IMR-90 (cell line): ENCODE results near the gene ZKSCAN1. TPM values are rescaled to one million over a fixed set of nuclear protein-coding genes. Genes with fewer than 3 reads are reported as not detected.

Source experiments
- polyA plus RNA-seq, 3 experiments: library from polyadenylated mRNA; depleted of rRNA; stranded (reverse); fragments of >200 nt; gene quantifications; 2 replicates each; pipeline ENCODE4 v1.2.3, GENCODE V29; 2012; ENCODE audit warnings: low replicate concordance in 1 of 3
- total RNA-seq: library from RNA; depleted of rRNA; stranded (reverse); fragments of >200 nt; gene quantifications from 2 replicates; pipeline ENCODE4 v1.2.3, GENCODE V29; 2012; rRNA removed

Gene ZKSCAN1
- total and polyA plus RNA-seq, 2 of the 4 experiments (the other 2 are of a cell fraction), result 13.7 to 40.7 TPM

Other genes with a start within 250 kb of the ZKSCAN1 start
- not detected in 2 replicates for gene CYP3A4, start 231.4 kb upstream of the ZKSCAN1 start, total RNA-seq
- gene CYP3A4, start 231.4 kb upstream of the ZKSCAN1 start, polyA plus RNA-seq (2012; rRNA removed), result not detected in 2 replicates
- not detected in 2 replicates for gene CYP3A43, start 187.6 kb upstream of the ZKSCAN1 start, total RNA-seq
- gene CYP3A43, start 187.6 kb upstream of the ZKSCAN1 start, polyA plus RNA-seq (2012; rRNA removed), result not detected in 2 replicates
- gene OR2AE1, start 138.6 kb upstream of the ZKSCAN1 start, total RNA-seq, result 0.18 TPM in 1 of 2 replicates, not detected in the other
- 0.17 TPM in 1 of 2 replicates, not detected in the other for gene OR2AE1, start 138.6 kb upstream of the ZKSCAN1 start, polyA plus RNA-seq (2012; rRNA removed)
- 10.6 and 15.3 TPM in 2 replicates for gene TRIM4, start 96.1 kb upstream of the ZKSCAN1 start, total RNA-seq
- gene TRIM4, start 96.1 kb upstream of the ZKSCAN1 start, polyA plus RNA-seq (2012; rRNA removed), result 11.5 and 13.4 TPM in 2 replicates
- not detected in 2 replicates for gene GJC3, start 86.0 kb upstream of the ZKSCAN1 start, total RNA-seq
- not detected in 2 replicates for gene GJC3, start 86.0 kb upstream of the ZKSCAN1 start, polyA plus RNA-seq (2012; rRNA removed)
- not detected in 2 replicates for gene AZGP1, start 39.6 kb upstream of the ZKSCAN1 start, total RNA-seq
- gene AZGP1, start 39.6 kb upstream of the ZKSCAN1 start, polyA plus RNA-seq (2012; rRNA removed), result not detected in 2 replicates
- gene ZSCAN21, start 34.2 kb downstream of the ZKSCAN1 start, total RNA-seq, result 13.1 and 13.3 TPM in 2 replicates
- 10.8 and 11.5 TPM in 2 replicates for gene ZSCAN21, start 34.2 kb downstream of the ZKSCAN1 start, polyA plus RNA-seq (2012; rRNA removed)
- gene ZNF3, start 66.1 kb downstream of the ZKSCAN1 start, total RNA-seq, result 30.8 and 33.1 TPM in 2 replicates
- gene ZNF3, start 66.1 kb downstream of the ZKSCAN1 start, polyA plus RNA-seq (2012; rRNA removed), result 20.4 and 24.8 TPM in 2 replicates
- gene COPS6, start 73.4 kb downstream of the ZKSCAN1 start, total RNA-seq, result 158 and 185 TPM in 2 replicates
- gene COPS6, start 73.4 kb downstream of the ZKSCAN1 start, polyA plus RNA-seq (2012; rRNA removed), result 303 and 325 TPM in 2 replicates
- 130 and 137 TPM in 2 replicates for gene MCM7, start 85.8 kb downstream of the ZKSCAN1 start, total RNA-seq
- 104 and 119 TPM in 2 replicates for gene MCM7, start 85.8 kb downstream of the ZKSCAN1 start, polyA plus RNA-seq (2012; rRNA removed)
- 18.6 and 21.1 TPM in 2 replicates for gene AP4M1, start 86.0 kb downstream of the ZKSCAN1 start, total RNA-seq
- gene AP4M1, start 86.0 kb downstream of the ZKSCAN1 start, polyA plus RNA-seq (2012; rRNA removed), result 20.5 and 21.4 TPM in 2 replicates
- 11.3 and 14.4 TPM in 2 replicates for gene TAF6, start 103.8 kb downstream of the ZKSCAN1 start, total RNA-seq
- gene TAF6, start 103.8 kb downstream of the ZKSCAN1 start, polyA plus RNA-seq (2012; rRNA removed), result 55.3 and 56.5 TPM in 2 replicates
- gene CNPY4, start 104.0 kb downstream of the ZKSCAN1 start, total RNA-seq, result 13.3 and 20.0 TPM in 2 replicates
- gene CNPY4, start 104.0 kb downstream of the ZKSCAN1 start, polyA plus RNA-seq (2012; rRNA removed), result 18.1 and 21.9 TPM in 2 replicates
- gene MBLAC1, start 111.4 kb downstream of the ZKSCAN1 start, total RNA-seq, result 0.56 and 0.72 TPM in 2 replicates
- gene MBLAC1, start 111.4 kb downstream of the ZKSCAN1 start, polyA plus RNA-seq (2012; rRNA removed), result 1.4 and 1.6 TPM in 2 replicates
- 131 and 134 TPM in 2 replicates for gene LAMTOR4, start 133.3 kb downstream of the ZKSCAN1 start, total RNA-seq
- gene LAMTOR4, start 133.3 kb downstream of the ZKSCAN1 start, polyA plus RNA-seq (2012; rRNA removed), result 268 and 289 TPM in 2 replicates
- gene TRAPPC14, start 143.1 kb downstream of the ZKSCAN1 start, total RNA-seq, result 4.4 and 4.5 TPM in 2 replicates
- 14.1 and 15.9 TPM in 2 replicates for gene TRAPPC14, start 143.1 kb downstream of the ZKSCAN1 start, polyA plus RNA-seq (2012; rRNA removed)
- gene GAL3ST4, start 153.0 kb downstream of the ZKSCAN1 start, total RNA-seq, result 0.90 and 1.1 TPM in 2 replicates
- gene GAL3ST4, start 153.0 kb downstream of the ZKSCAN1 start, polyA plus RNA-seq (2012; rRNA removed), result 7.3 and 8.5 TPM in 2 replicates
- gene GPC2, start 161.8 kb downstream of the ZKSCAN1 start, total RNA-seq, result 1.4 and 1.8 TPM in 2 replicates
- gene GPC2, start 161.8 kb downstream of the ZKSCAN1 start, polyA plus RNA-seq (2012; rRNA removed), result 5.7 and 6.0 TPM in 2 replicates
- gene STAG3, start 162.3 kb downstream of the ZKSCAN1 start, total RNA-seq, result 0.28 and 0.36 TPM in 2 replicates
- 0.47 and 0.65 TPM in 2 replicates for gene STAG3, start 162.3 kb downstream of the ZKSCAN1 start, polyA plus RNA-seq (2012; rRNA removed)
- gene PVRIG, start 204.4 kb downstream of the ZKSCAN1 start, total RNA-seq, result not detected in 2 replicates
- not detected in 2 replicates for gene PVRIG, start 204.4 kb downstream of the ZKSCAN1 start, polyA plus RNA-seq (2012; rRNA removed)